Measurements from ENCODE around the gene CENPU.
A peak's percentile ranks its signal among the peaks of the same experiment; 100 is the strongest.
"Not testable (repeated sequence)": the region's sequence is repeated elsewhere in the genome, so short reads cannot be mapped to it uniquely, and the experiment has no call there.

CENPU gene

GRCh38 chr4:184755278-184755677, 21.4 kb upstream of the CENPU start:
- no peak for DNase-seq (ENCODE audit: low read depth, low spot score)
- H3K4me3 ChIP-seq (ENCODE audit: low read length): no peak overlapping the region

GRCh38 chr4:184752496-184753275, 18.8 kb upstream of the CENPU start:
- H3K4me3 ChIP-seq (ENCODE audit: low read length): no peak overlapping the region
- DNase-seq (ENCODE audit: low read depth, low spot score): no peak

- peak; percentile 20 for DNase-seq (ENCODE audit: low read depth, low spot score)
- H3K4me3 ChIP-seq (ENCODE audit: low read length): no peak overlapping the region
Observed at GRCh38 chr4:184751585-184751956, 17.7 kb upstream of the CENPU start.

GRCh38 chr4:184750926-184751584, 17.2 kb upstream of the CENPU start:
- no peak for DNase-seq (ENCODE audit: low read depth, low spot score)

GRCh38 chr4:184748251-184748652, 14.4 kb upstream of the CENPU start:
- no peak overlapping the region for H3K4me3 ChIP-seq (ENCODE audit: low read length)
- no peak for DNase-seq (ENCODE audit: low read depth, low spot score)

More at GRCh38 chr4:184750926-184751584, 17.2 kb upstream of the CENPU start:
- no peak overlapping the region for H3K4me3 ChIP-seq (ENCODE audit: low read length)

GRCh38 chr4:184747034-184747830, 13.3 kb upstream of the CENPU start:
- H3K4me3 ChIP-seq (ENCODE audit: low read length): no peak overlapping the region
- DNase-seq (ENCODE audit: low read depth, low spot score): no peak

- H3K4me3 ChIP-seq (ENCODE audit: low read length): no peak overlapping the region
Observed at GRCh38 chr4:184745831-184746795, 12.2 kb upstream of the CENPU start.

GRCh38 chr4:184744236-184744635, 10.3 kb upstream of the CENPU start:
- no peak overlapping the region for H3K4me3 ChIP-seq (ENCODE audit: low read length)
- no peak for DNase-seq (ENCODE audit: low read depth, low spot score)

More at GRCh38 chr4:184745831-184746795, 12.2 kb upstream of the CENPU start:
- peak; percentile 76 for DNase-seq (ENCODE audit: low read depth, low spot score)

- DNase-seq (ENCODE audit: low read depth, low spot score): no peak
- H3K4me3 ChIP-seq (ENCODE audit: low read length): no peak overlapping the region
Observed at GRCh38 chr4:184743650-184744049, 9.8 kb upstream of the CENPU start.

GRCh38 chr4:184741651-184742050, 7.8 kb upstream of the CENPU start:
- H3K4me3 ChIP-seq (ENCODE audit: low read length); DNase-seq (ENCODE audit: low read depth, low spot score): not testable (repeated sequence)

- no peak overlapping the region for H3K4me3 ChIP-seq (ENCODE audit: low read length)
Observed at GRCh38 chr4:184740980-184741391, 7.1 kb upstream of the CENPU start.

GRCh38 chr4:184739575-184739974, 5.7 kb upstream of the CENPU start:
- not testable (repeated sequence) for DNase-seq (ENCODE audit: low read depth, low spot score); H3K4me3 ChIP-seq (ENCODE audit: low read length)

More at GRCh38 chr4:184740980-184741391, 7.1 kb upstream of the CENPU start:
- DNase-seq (ENCODE audit: low read depth, low spot score): no peak

- peak overlapping the region; percentile 97 for H3K4me3 ChIP-seq (ENCODE audit: low read length)
- no peak for DNase-seq (ENCODE audit: low read depth, low spot score)
Observed at GRCh38 chr4:184734758-184735157, 862 bp upstream of the CENPU start.

GRCh38 chr4:184732126-184732525, 1.8 kb downstream of the CENPU start:
- no peak for DNase-seq (ENCODE audit: low read depth, low spot score)
- peak overlapping the region; percentile 97 for H3K4me3 ChIP-seq (ENCODE audit: low read length)

- no peak for DNase-seq (ENCODE audit: low read depth, low spot score)
- H3K4me3 ChIP-seq (ENCODE audit: low read length): no peak overlapping the region
Observed at GRCh38 chr4:184731056-184731455, 2.8 kb downstream of the CENPU start.

- DNase-seq (ENCODE audit: low read depth, low spot score): no peak
- no peak overlapping the region for H3K4me3 ChIP-seq (ENCODE audit: low read length)
Observed at GRCh38 chr4:184729946-184730345, 4.0 kb downstream of the CENPU start.

GRCh38 chr4:184728858-184729257, 5.0 kb downstream of the CENPU start:
- H3K4me3 ChIP-seq (ENCODE audit: low read length): no peak overlapping the region
- no peak for DNase-seq (ENCODE audit: low read depth, low spot score)

GRCh38 chr4:184727430-184727829, 6.5 kb downstream of the CENPU start:
- no peak overlapping the region for H3K4me3 ChIP-seq (ENCODE audit: low read length)
- DNase-seq (ENCODE audit: low read depth, low spot score): no peak

GRCh38 chr4:184722798-184723197, 11.1 kb downstream of the CENPU start:
- H3K4me3 ChIP-seq (ENCODE audit: low read length): no peak overlapping the region
- no peak for DNase-seq (ENCODE audit: low read depth, low spot score)
